IMR-90 (cell line): Measurements from ENCODE around the gene BTBD1. TPM values are rescaled to one million over a fixed set of nuclear protein-coding genes. Genes with fewer than 3 reads are reported as not detected.

Experiments used
- ATAC-seq: fragments of 200-7000 bp; cut with Tn5 transposase; 2 replicates; pipeline ENCODE4 v1.9.1; 2020; ENCODE audit warnings: low read depth, mild to moderate bottlenecking, moderate library complexity
- BruUV-seq: library from RNA; stranded (reverse); fragments of 400-500 nt; replicated peaks from 2 replicates; lab custom pipeline; 2021; lab: Mats Ljungman, UMichigan
- CTCF ChIA-PET: fragments of 300-600 bp; formaldehyde crosslinking; extraction: SDS; loops from one replicate; lab custom pipeline; 2021; ENCODE audit warnings: antibody characterized with exemption; lab: Yijun Ruan, JAX
- POLR2A ChIA-PET: fragments of 300-600 bp; sonication (Branson Sonifier 250); formaldehyde crosslinking; loops from one replicate; lab custom pipeline; 2022; ENCODE audit warnings: antibody characterized with exemption; ENCODE audit not compliant: unreplicated experiment; lab: Charles Lee
- DNase-seq: peaks from one replicate; pipeline ENCODE4 v3.0.0; 2013
- H2AFZ ChIP-seq: replicated peaks from 2 replicates; pipeline ENCODE3; 2013; ENCODE audit warnings: low read length, mild to moderate bottlenecking; ENCODE audit not compliant: poor library complexity
- H2AK5ac ChIP-seq: 2 replicates; pipeline ENCODE4 v1.6.1; 2013; ENCODE audit warnings: low read depth, low read length, inconsistent platforms
- H2AK9ac ChIP-seq: replicated peaks from 2 replicates; pipeline ENCODE3; 2013; ENCODE audit warnings: mild to moderate bottlenecking, low read depth, low read length, moderate library complexity; ENCODE audit not compliant: poor library complexity
- H2BK120ac ChIP-seq: 2 replicates; pipeline ENCODE4 v1.6.1; 2013; ENCODE audit warnings: low read depth, low read length, inconsistent platforms
- H2BK15ac ChIP-seq: 3 replicates; pipeline ENCODE4 v1.6.1; 2013; ENCODE audit warnings: low read depth, low read length, inconsistent platforms
- H2BK20ac ChIP-seq: 2 replicates; pipeline ENCODE4 v1.6.1; 2013; ENCODE audit warnings: low read depth, mild to moderate bottlenecking, inconsistent platforms, low read length, moderate library complexity
- H2BK5ac ChIP-seq: 2 replicates; pipeline ENCODE4 v1.6.1; 2013; ENCODE audit warnings: mild to moderate bottlenecking, low read depth, low read length, inconsistent platforms; ENCODE audit not compliant: poor library complexity, severe bottlenecking
- H3K14ac ChIP-seq: replicated peaks from 2 replicates; pipeline ENCODE4 v1.6.1; 2013; ENCODE audit warnings: low read depth, low read length, inconsistent platforms
- H3K18ac ChIP-seq: 2 replicates; pipeline ENCODE4 v1.6.1; 2013; ENCODE audit warnings: low read depth, low read length, control low read depth
- H3K23ac ChIP-seq: 2 replicates; pipeline ENCODE4 v1.6.1; 2013; ENCODE audit warnings: low read depth, low read length, inconsistent platforms
- H3K27ac ChIP-seq: 2 replicates; pipeline ENCODE4 v1.5.1; 2013; ENCODE audit warnings: mild to moderate bottlenecking, control low read depth, low read length; ENCODE audit not compliant: insufficient read depth
- H3K27me3 ChIP-seq: 2 replicates; pipeline ENCODE4 v1.6.1; 2013; ENCODE audit warnings: low read length; ENCODE audit not compliant: control insufficient read depth, insufficient read depth
- H3K36me3 ChIP-seq: 2 replicates; pipeline ENCODE4 v1.6.1; 2013; ENCODE audit warnings: low read length, mixed read lengths; ENCODE audit not compliant: control insufficient read depth, insufficient read depth
- H3K4ac ChIP-seq: 2 replicates; pipeline ENCODE4 v1.6.1; 2013; ENCODE audit warnings: low read depth, low read length, inconsistent platforms
- H3K4me1 ChIP-seq: 2 replicates; pipeline ENCODE4 v1.6.1; 2013; ENCODE audit warnings: low read length, mixed read lengths; ENCODE audit not compliant: control insufficient read depth, insufficient read depth
- H3K4me2 ChIP-seq: 2 replicates; pipeline ENCODE4 v1.6.1; 2013; ENCODE audit warnings: low read depth, mild to moderate bottlenecking, control low read depth, low read length, moderate library complexity
- H3K4me3 ChIP-seq: 2 replicates; pipeline ENCODE4 v1.5.1; 2013; ENCODE audit warnings: low read depth, mild to moderate bottlenecking, control low read depth, low read length, moderate library complexity; ENCODE audit not compliant: insufficient read depth
- H3K56ac ChIP-seq: 2 replicates; pipeline ENCODE4 v1.6.1; 2013; ENCODE audit warnings: low read length, inconsistent platforms; ENCODE audit not compliant: insufficient read depth; ENCODE audit errors: extremely low read depth
- H3K79me1 ChIP-seq, 2 experiments: 2 replicates each; pipeline ENCODE4 v1.6.1; 2013; ENCODE audit warnings: low read length in 2 of 2, inconsistent platforms in 1 of 2, low read depth in 1 of 2
- H3K9ac ChIP-seq: 2 replicates; pipeline ENCODE4 v1.6.1; 2013; ENCODE audit warnings: low read depth, low read length, control low read depth
- H3K9me1 ChIP-seq: 2 replicates; pipeline ENCODE4 v1.6.1; 2013; ENCODE audit warnings: low read length, inconsistent platforms; ENCODE audit not compliant: insufficient read depth
- H3K9me3 ChIP-seq: 2 replicates; pipeline ENCODE4 v1.6.1; 2013; ENCODE audit warnings: low read length; ENCODE audit not compliant: control insufficient read depth, insufficient read depth
- H4K20me1 ChIP-seq: 2 replicates; pipeline ENCODE4 v1.6.1; 2013; ENCODE audit warnings: low read length, inconsistent platforms; ENCODE audit not compliant: insufficient read depth
- H4K5ac ChIP-seq: 2 replicates; pipeline ENCODE4 v1.6.1; 2013; ENCODE audit warnings: mild to moderate bottlenecking, low read depth, low read length, control low read depth
- H4K8ac ChIP-seq, 2 experiments: 2 replicates each; pipeline ENCODE4 v1.6.1; 2013; ENCODE audit warnings: low read depth in 2 of 2, low read length in 2 of 2, control low read depth in 1 of 2, inconsistent platforms in 1 of 2
- H4K91ac ChIP-seq: 2 replicates; pipeline ENCODE4 v1.6.1; 2013; ENCODE audit warnings: low read depth, low read length, inconsistent platforms; ENCODE audit not compliant: insufficient read depth
- BHLHE40 ChIP-seq: fragments of 150-350 bp; IDR thresholded peaks from 2 replicates; pipeline ENCODE4 v1.6.1; 2016; ENCODE audit warnings: mild to moderate bottlenecking, low read depth, low read length
- CEBPB ChIP-seq: IDR thresholded peaks from 2 replicates; pipeline ENCODE4 v1.6.1; 2012; ENCODE audit warnings: low read depth, low read length, improper control_type of control experiment
- CHD1 ChIP-seq: IDR thresholded peaks from 2 replicates; pipeline ENCODE4 v1.6.1; 2012; ENCODE audit warnings: low read depth, low read length, improper control_type of control experiment
- ELK1 ChIP-seq: fragments of 150-350 bp; IDR thresholded peaks from 2 replicates; pipeline ENCODE4 v1.6.1; 2016; ENCODE audit warnings: low read depth, mild to moderate bottlenecking, low read length, moderate library complexity, borderline replicate concordance
- MAFK ChIP-seq: IDR thresholded peaks from 2 replicates; pipeline ENCODE4 v1.6.1; 2012; ENCODE audit warnings: low read depth, low read length, improper control_type of control experiment
- MAZ ChIP-seq: IDR thresholded peaks from 2 replicates; pipeline ENCODE4 v1.6.1; 2012; ENCODE audit warnings: low read depth, mild to moderate bottlenecking, low read length, improper control_type of control experiment, moderate library complexity, borderline replicate concordance
- MXI1 ChIP-seq: IDR thresholded peaks from 2 replicates; pipeline ENCODE4 v1.6.1; 2012; ENCODE audit warnings: low read depth, mild to moderate bottlenecking, low read length, moderate library complexity, borderline replicate concordance
- RAD21 ChIP-seq: IDR thresholded peaks from 2 replicates; pipeline ENCODE4 v1.6.1; 2012; ENCODE audit warnings: low read length, improper control_type of control experiment
- RCOR1 ChIP-seq: IDR thresholded peaks from 2 replicates; pipeline ENCODE4 v1.6.1; 2012; ENCODE audit warnings: mild to moderate bottlenecking, low read length, improper control_type of control experiment; ENCODE audit not compliant: insufficient replicate concordance
- SMC3 ChIP-seq: fragments of 150-350 bp; IDR thresholded peaks from 2 replicates; pipeline ENCODE4 v1.6.1; 2016; ENCODE audit warnings: low read depth, mild to moderate bottlenecking, antibody characterized with exemption, low read length, moderate library complexity
- USF2 ChIP-seq: fragments of 150-350 bp; IDR thresholded peaks from 2 replicates; pipeline ENCODE4 v1.6.1; 2017; ENCODE audit warnings: mild to moderate bottlenecking, antibody characterized with exemption, low read length, low read depth
- WGBS, 2 experiments: methylation state at CpG; one replicate each; pipeline versions ENCODE4 v1.1.5 to v1.1.7; 2013; ENCODE audit warnings: missing lambda C conversion rate in 2 of 2; ENCODE audit not compliant: insufficient read length in 1 of 2; ENCODE audit errors: extremely low coverage in 2 of 2; 5-methylcytosine and 5-hydroxymethylcytosine counted together
- dilution Hi-C: fragments of 300-500 bp; cut with HindIII; formaldehyde crosslinking; loops from one replicate; pipeline ENCODE4 v1.14.3; 2018; ENCODE audit warnings: low sequenced_read_pairs; ENCODE audit not compliant: unreplicated experiment
- in situ Hi-C: fragments of 300-500 bp; cut with MboI; formaldehyde crosslinking; loops from 3 replicates; pipeline ENCODE4 v1.14.3; 2019; ENCODE audit warnings: low sequenced_read_pairs, inconsistent platforms, mixed read lengths
- intact Hi-C: fragments of 100-400 bp; cut with micrococcal nuclease; formaldehyde crosslinking; loops from 2 replicates; pipeline ENCODE4 v1.10.0; 2022
- polyA plus RNA-seq, 3 experiments: library from polyadenylated mRNA; depleted of rRNA; stranded (reverse); fragments of >200 nt; gene quantifications; 2 replicates each; pipeline ENCODE4 v1.2.3, GENCODE V29; 2012; ENCODE audit warnings: low replicate concordance in 1 of 3
- total RNA-seq: library from RNA; depleted of rRNA; stranded (reverse); fragments of >200 nt; gene quantifications from 2 replicates; pipeline ENCODE4 v1.2.3, GENCODE V29; 2012
- TF ChIP-seq, protein P1 (sequence below): conservative IDR thresholded peaks from 2 replicates; pipeline ENCODE4 v1.5.1; 2012; ENCODE audit warnings: mild to moderate bottlenecking, low read depth, low read length, improper control_type of control experiment

BTBD1 gene
- total and polyA plus RNA-seq, 2 of the 4 experiments (the other 2 are of a cell fraction) = 39.3 to 78.7 TPM

DNA sequence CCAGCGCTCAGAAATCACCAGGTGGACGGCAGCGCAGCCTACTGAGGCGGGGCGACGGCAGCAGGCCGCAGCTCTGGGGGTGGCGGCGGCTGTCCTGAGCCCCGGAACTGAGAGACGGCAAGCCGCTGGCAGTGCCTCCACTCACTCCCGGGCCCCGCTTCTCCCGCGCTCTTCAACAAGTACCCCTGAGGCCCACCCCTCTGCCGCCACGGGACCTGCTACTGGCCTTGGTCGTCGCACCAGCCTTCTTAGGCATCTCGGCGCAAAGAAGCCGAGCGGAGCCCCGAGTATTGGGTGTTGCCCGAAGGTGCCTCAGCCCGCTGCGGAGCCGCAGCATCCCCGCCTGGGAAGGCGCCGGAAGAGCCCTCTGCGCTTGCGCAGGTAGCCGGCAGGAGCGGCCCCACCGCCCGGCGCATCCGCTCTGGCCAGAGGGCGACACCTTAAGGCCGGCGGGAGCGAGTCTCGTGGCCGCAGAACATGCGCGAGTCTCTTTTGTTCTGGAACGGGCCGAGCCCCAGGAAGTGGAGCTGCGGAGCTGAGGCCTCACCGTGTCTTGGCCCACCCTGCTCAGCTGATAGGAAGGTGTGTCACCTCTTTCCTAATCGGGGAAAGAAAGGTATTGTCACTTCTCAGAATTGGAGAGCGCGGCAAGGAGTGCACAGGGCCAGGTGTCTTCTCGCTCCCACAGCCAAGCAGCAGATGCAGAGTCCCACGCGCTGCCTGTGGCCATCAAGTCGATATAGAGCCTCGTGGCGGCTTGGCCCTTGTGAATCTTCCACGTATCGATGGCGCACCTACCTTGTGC is 55.6 kb downstream of the BTBD1 start, which contains the start of gene C15orf40:
TSS of gene C15orf40 (minus strand) at position 369 of the 805 bp plus-strand sequence. CDS start at position 337, 32 bp downstream.
- H3K4ac ChIP-seq = peak within 1 kb of the TSS; percentile 82
- peak within 1 kb of the TSS; percentile 87 for H3K18ac ChIP-seq
- no peaks in the 10 kb centered on the region for H4K20me1 ChIP-seq
- WGBS, 2 experiments = 3% methylated on average over 37 of the region's 64 CpGs; no CpG with 5 or more reads in 1 of the 2 experiments
- H3K4me1 ChIP-seq = peaks cover 10% of the 10 kb centered on the region
- peak within 1 kb of the TSS; percentile 68 for H3K56ac ChIP-seq
- H2AFZ ChIP-seq = peak within 1 kb of the TSS; percentile 96
- ChIA-PET CTCF (interaction anchor here (0.5 to 1.5 kb wide), 13 partner anchors 9 to 468 kb away, joined by 3 to 6 read pairs (median 3); no protein-coding TSS in a partner anchor), POLR2A (interaction anchor here (0.5 kb wide), 1 partner anchor 55 kb away, joined by 4 read pairs; no protein-coding TSS in a partner anchor)
- H3K27me3 ChIP-seq = no peaks in the 10 kb centered on the region
- no TSS peak for BruUV-seq
- intact Hi-C loops (loop anchor here (1.0 to 10.0 kb wide), 5 partner anchors 101 to 546 kb away; partner anchors contain the start of gene BNC1), in situ Hi-C loops (no loop called here), dilution Hi-C loops (no loop called here)
- H2BK20ac ChIP-seq = 0 out of 2 replicates have a peak within 1 kb of the TSS, but pooled peaks have one; percentile 14
- H2BK120ac ChIP-seq = peak within 1 kb of the TSS; percentile 61
- H4K5ac ChIP-seq = peak within 1 kb of the TSS; percentile 95
- H3K9me1 ChIP-seq = peaks cover 9% of the 10 kb centered on the region; the same call in 1 of the 2 replicates
- peak within 1 kb of the TSS; percentile 87 for H2AK9ac ChIP-seq
- H2BK5ac ChIP-seq = peak within 1 kb of the TSS; percentile 51
- ATAC-seq (peak; percentile 92), DNase-seq (peak; percentile 90)
- peaks cover 12 to 44% of the 10 kb centered on the region in 2 experiments; a peak in 3 of 4 replicates for H3K79me1 ChIP-seq
- peak within 1 kb of the TSS; percentile 80 for H3K14ac ChIP-seq
- peak within 1 kb of the TSS; percentile 90 for H3K4me3 ChIP-seq
- H3K27ac ChIP-seq = peak within 1 kb of the TSS; percentile 75
- peak within 1 kb of the TSS; percentile 92 for H4K91ac ChIP-seq
- H2AK5ac ChIP-seq = peak within 1 kb of the TSS; percentile 97
- peaks cover 9% of the 10 kb centered on the region for H3K36me3 ChIP-seq
- peak within 1 kb of the TSS; percentile 96 to 97 for H4K8ac ChIP-seq
- peak within 1 kb of the TSS; percentile 92 for H3K4me2 ChIP-seq
- H3K9ac ChIP-seq = peak within 1 kb of the TSS; percentile 84
- no peaks in the 10 kb centered on the region for H3K9me3 ChIP-seq
- peak within 1 kb of the TSS; percentile 42; the same call in 2 of the 3 replicates for H2BK15ac ChIP-seq
- H3K23ac ChIP-seq = peak within 1 kb of the TSS; percentile 50
- no peak for TF ChIP-seq RCOR1
- TF ChIP-seq MAZ = peak; percentile 61; the same call in 1 of the 2 replicates
- peak; percentile 19; the same call in 1 of the 2 replicates for TF ChIP-seq SMC3
- TF ChIP-seq ELK1 = no peak
- peak; percentile 48 for TF ChIP-seq RAD21
- no peak for TF ChIP-seq CHD1
- TF ChIP-seq BHLHE40 = peak; percentile 76
- no peak for TF ChIP-seq CEBPB
- 0 out of 2 replicates have a peak, but pooled peaks have one; percentile 19 for TF ChIP-seq USF2
- TF ChIP-seq, protein P1, sequence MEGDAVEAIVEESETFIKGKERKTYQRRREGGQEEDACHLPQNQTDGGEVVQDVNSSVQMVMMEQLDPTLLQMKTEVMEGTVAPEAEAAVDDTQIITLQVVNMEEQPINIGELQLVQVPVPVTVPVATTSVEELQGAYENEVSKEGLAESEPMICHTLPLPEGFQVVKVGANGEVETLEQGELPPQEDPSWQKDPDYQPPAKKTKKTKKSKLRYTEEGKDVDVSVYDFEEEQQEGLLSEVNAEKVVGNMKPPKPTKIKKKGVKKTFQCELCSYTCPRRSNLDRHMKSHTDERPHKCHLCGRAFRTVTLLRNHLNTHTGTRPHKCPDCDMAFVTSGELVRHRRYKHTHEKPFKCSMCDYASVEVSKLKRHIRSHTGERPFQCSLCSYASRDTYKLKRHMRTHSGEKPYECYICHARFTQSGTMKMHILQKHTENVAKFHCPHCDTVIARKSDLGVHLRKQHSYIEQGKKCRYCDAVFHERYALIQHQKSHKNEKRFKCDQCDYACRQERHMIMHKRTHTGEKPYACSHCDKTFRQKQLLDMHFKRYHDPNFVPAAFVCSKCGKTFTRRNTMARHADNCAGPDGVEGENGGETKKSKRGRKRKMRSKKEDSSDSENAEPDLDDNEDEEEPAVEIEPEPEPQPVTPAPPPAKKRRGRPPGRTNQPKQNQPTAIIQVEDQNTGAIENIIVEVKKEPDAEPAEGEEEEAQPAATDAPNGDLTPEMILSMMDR = peak; percentile 74
- peak; percentile 82 for TF ChIP-seq MXI1
- no peak for TF ChIP-seq MAFK
